Hindlimb muscle (tissue), 1 donor: ENCODE data around the gene ZNF804A. TPM values are rescaled to one million over a fixed set of nuclear protein-coding genes. Genes with fewer than 3 reads are reported as not detected.

Source experiments
- DNase-seq: peaks from one replicate; pipeline ENCODE4 v3.0.0-alpha.2; 2013
- polyA plus RNA-seq: library from polyadenylated mRNA; unstranded; fragments of 120-200 nt; gene quantifications from one replicate; pipeline ENCODE4 v1.2.1, GENCODE V29; 2013; ENCODE audit not compliant: insufficient read length

Gene ZNF804A
- polyA plus RNA-seq, 1 donor = 0.28 TPM

DNA sequence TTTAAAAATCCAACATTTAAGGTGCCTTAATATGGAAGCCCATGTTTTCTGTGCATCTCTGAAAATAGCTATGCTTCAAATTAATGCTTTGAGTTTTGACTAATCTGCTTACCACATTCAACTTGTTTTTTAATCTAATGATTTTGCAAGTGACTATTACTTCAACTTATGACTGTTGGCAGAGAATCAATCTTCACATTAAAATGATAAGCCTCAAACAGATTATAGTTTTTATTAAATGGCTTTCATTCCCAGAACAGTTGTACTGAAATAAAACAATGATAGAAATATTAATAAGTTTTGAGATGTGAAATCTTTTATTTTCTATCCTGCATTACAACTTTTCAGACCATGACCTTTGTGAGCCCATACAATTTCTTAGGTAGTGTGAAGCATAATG is 347.5 kb downstream of the ZNF804A start:
- DNase-seq = no peak

DNA sequence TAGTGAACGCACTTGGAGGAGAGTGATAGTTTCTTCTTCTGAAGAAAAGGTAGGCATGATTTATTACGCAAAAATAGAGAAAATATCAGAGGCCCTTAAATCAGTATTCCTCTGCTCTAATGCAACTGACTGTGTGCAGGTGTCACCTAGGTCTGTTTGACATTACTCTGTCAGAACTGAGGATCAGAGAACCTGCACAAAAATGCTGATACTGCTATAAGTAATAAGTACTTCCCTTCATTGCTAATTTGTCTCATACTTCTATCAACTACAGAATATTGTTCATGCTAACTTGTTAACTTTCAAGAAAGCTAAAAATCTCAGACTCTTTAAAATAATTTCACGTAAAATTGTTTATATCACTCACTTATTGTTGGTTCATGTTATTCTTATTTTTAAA is 358.5 kb downstream of the ZNF804A start:
- no peak for DNase-seq

DNA sequence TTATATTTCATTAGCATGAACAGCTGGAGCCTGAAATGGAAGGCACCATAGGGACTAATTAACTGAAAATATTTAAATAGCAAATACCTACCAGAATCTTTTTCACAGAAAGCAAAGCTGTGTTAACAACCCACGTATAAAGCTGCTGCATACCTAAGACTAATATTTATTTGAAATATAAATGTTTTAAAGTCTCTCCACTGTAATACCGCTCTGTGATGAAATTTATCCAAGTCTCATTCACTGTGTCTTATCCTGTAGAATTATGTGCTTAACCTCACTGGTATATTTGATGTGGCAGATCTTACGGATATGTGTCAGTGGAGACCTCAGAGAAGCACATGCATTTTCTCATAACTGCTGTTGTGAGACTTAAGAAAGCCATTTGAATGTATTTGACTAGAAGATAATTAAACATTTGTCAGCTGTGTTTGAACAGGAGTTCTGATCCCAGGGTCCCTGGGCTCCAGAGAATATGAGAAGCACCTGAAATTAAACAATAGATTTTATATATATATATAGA is 373.3 kb downstream of the ZNF804A start:
- DNase-seq = no peak
